IMR-90 (cell line): Measurements from ENCODE around the gene CCSER1.

ENCODE experiments used
- CEBPB ChIP-seq: IDR thresholded peaks from 2 replicates; pipeline ENCODE4 v1.6.1; 2012; ENCODE audit warnings: low read depth, low read length, improper control_type of control experiment
- CHD1 ChIP-seq: IDR thresholded peaks from 2 replicates; pipeline ENCODE4 v1.6.1; 2012; ENCODE audit warnings: low read depth, low read length, improper control_type of control experiment
- FOS ChIP-seq: fragments of 150-350 bp; IDR thresholded peaks from 2 replicates; pipeline ENCODE4 v1.6.1; 2016; ENCODE audit warnings: low read depth, low read length
- MAZ ChIP-seq: IDR thresholded peaks from 2 replicates; pipeline ENCODE4 v1.6.1; 2012; ENCODE audit warnings: low read depth, mild to moderate bottlenecking, low read length, improper control_type of control experiment, moderate library complexity, borderline replicate concordance
- MXI1 ChIP-seq: IDR thresholded peaks from 2 replicates; pipeline ENCODE4 v1.6.1; 2012; ENCODE audit warnings: low read depth, mild to moderate bottlenecking, low read length, moderate library complexity, borderline replicate concordance
- POLR2A ChIP-seq: IDR thresholded peaks from 2 replicates; pipeline ENCODE4 v1.6.1; 2012; ENCODE audit warnings: mild to moderate bottlenecking, low read depth, low read length
- RCOR1 ChIP-seq: IDR thresholded peaks from 2 replicates; pipeline ENCODE4 v1.6.1; 2012; ENCODE audit warnings: mild to moderate bottlenecking, low read length, improper control_type of control experiment; ENCODE audit not compliant: insufficient replicate concordance
- RFX5 ChIP-seq: IDR thresholded peaks from 2 replicates; pipeline ENCODE4 v1.8.0; 2012; ENCODE audit warnings: low read depth, mild to moderate bottlenecking, low read length, moderate library complexity
- TF ChIP-seq, protein P1 (sequence below): conservative IDR thresholded peaks from 2 replicates; pipeline ENCODE4 v1.5.1; 2012; ENCODE audit warnings: mild to moderate bottlenecking, low read depth, low read length, improper control_type of control experiment
- TF ChIP-seq, protein P2 (sequence below): fragments of 150-350 bp; IDR thresholded peaks from 2 replicates; pipeline ENCODE4 v1.6.1; 2016; ENCODE audit warnings: low read depth, mild to moderate bottlenecking, low read length, moderate library complexity, borderline replicate concordance

- TF ChIP-seq, protein P1, sequence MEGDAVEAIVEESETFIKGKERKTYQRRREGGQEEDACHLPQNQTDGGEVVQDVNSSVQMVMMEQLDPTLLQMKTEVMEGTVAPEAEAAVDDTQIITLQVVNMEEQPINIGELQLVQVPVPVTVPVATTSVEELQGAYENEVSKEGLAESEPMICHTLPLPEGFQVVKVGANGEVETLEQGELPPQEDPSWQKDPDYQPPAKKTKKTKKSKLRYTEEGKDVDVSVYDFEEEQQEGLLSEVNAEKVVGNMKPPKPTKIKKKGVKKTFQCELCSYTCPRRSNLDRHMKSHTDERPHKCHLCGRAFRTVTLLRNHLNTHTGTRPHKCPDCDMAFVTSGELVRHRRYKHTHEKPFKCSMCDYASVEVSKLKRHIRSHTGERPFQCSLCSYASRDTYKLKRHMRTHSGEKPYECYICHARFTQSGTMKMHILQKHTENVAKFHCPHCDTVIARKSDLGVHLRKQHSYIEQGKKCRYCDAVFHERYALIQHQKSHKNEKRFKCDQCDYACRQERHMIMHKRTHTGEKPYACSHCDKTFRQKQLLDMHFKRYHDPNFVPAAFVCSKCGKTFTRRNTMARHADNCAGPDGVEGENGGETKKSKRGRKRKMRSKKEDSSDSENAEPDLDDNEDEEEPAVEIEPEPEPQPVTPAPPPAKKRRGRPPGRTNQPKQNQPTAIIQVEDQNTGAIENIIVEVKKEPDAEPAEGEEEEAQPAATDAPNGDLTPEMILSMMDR, result no peak
- no peak for TF ChIP-seq POLR2A
- no peak for TF ChIP-seq CHD1
- no peak for TF ChIP-seq CEBPB
- TF ChIP-seq, protein P2, sequence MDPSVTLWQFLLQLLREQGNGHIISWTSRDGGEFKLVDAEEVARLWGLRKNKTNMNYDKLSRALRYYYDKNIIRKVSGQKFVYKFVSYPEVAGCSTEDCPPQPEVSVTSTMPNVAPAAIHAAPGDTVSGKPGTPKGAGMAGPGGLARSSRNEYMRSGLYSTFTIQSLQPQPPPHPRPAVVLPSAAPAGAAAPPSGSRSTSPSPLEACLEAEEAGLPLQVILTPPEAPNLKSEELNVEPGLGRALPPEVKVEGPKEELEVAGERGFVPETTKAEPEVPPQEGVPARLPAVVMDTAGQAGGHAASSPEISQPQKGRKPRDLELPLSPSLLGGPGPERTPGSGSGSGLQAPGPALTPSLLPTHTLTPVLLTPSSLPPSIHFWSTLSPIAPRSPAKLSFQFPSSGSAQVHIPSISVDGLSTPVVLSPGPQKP, result no peak
- TF ChIP-seq MAZ, result no peak
- no peak for TF ChIP-seq FOS
- no peak for TF ChIP-seq MXI1
- TF ChIP-seq RFX5, result no peak
- TF ChIP-seq RCOR1, result no peak
Measured at GRCh38 chr4:91630764-91631163, 1503.6 kb downstream of the CCSER1 start.
